HEK293T (cell line): ENCODE data around the gene NSMCE4A.
"Not testable (repeated sequence)": the region's sequence is repeated elsewhere in the genome, so short reads cannot be mapped to it uniquely, and the experiment has no call there.

Experiments used
- CTCF ChIA-PET: fragments of 350-600 bp; formaldehyde crosslinking; extraction: SDS; loops from one replicate; lab custom pipeline; 2021; ENCODE audit warnings: antibody characterized with exemption, inconsistent platforms; lab: Yijun Ruan, JAX
- POLR2A ChIA-PET: fragments of 350-600 bp; formaldehyde crosslinking; extraction: SDS; loops from one replicate; lab custom pipeline; 2020; ENCODE audit warnings: antibody characterized with exemption, inconsistent platforms; lab: Yijun Ruan, JAX
- DNase-seq: peaks from one replicate; pipeline ENCODE4 v3.0.0; 2012; ENCODE audit warnings: mixed read lengths; ENCODE audit errors: extremely low spot score
- ARNT ChIP-seq: fragments of 450-650 bp; IDR thresholded peaks from 2 replicates; pipeline ENCODE4 v1.6.1; 2017; ENCODE audit warnings: mild to moderate bottlenecking
- BHLHE40 ChIP-seq: fragments of 450-650 bp; IDR thresholded peaks from 2 replicates; pipeline ENCODE4 v1.6.1; 2016; ENCODE audit warnings: mild to moderate bottlenecking, moderate library complexity, borderline replicate concordance
- CTBP1 ChIP-seq: fragments of 450-650 bp; IDR thresholded peaks from 2 replicates; pipeline ENCODE4 v1.6.1; 2016; ENCODE audit warnings: borderline replicate concordance
- ELF4 ChIP-seq: fragments of 450-650 bp; IDR thresholded peaks from 2 replicates; pipeline ENCODE4 v1.6.1; 2017; ENCODE audit warnings: antibody characterized with exemption
- FOXA1 ChIP-seq: fragments of 450-650 bp; IDR thresholded peaks from 2 replicates; pipeline ENCODE4 v1.6.1; 2016; ENCODE audit warnings: mild to moderate bottlenecking
- FOXK2 ChIP-seq: fragments of 450-650 bp; IDR thresholded peaks from 2 replicates; pipeline ENCODE4 v1.6.1; 2016; ENCODE audit warnings: mild to moderate bottlenecking
- FOXM1 ChIP-seq: fragments of 450-650 bp; IDR thresholded peaks from 2 replicates; pipeline ENCODE4 v1.6.1; 2017; ENCODE audit warnings: mild to moderate bottlenecking, borderline replicate concordance
- HDGF ChIP-seq: fragments of 450-650 bp; IDR thresholded peaks from 2 replicates; pipeline ENCODE4 v1.6.1; 2017; ENCODE audit warnings: antibody characterized with exemption, borderline replicate concordance
- L3MBTL2 ChIP-seq: fragments of 450-650 bp; conservative IDR thresholded peaks from 2 replicates; pipeline ENCODE4 v1.6.1; 2016; ENCODE audit warnings: mild to moderate bottlenecking
- LEF1 ChIP-seq: fragments of 450-650 bp; IDR thresholded peaks from 2 replicates; pipeline ENCODE4 v1.6.1; 2017; ENCODE audit warnings: mild to moderate bottlenecking, borderline replicate concordance
- NFRKB ChIP-seq: fragments of 450-650 bp; IDR thresholded peaks from 2 replicates; pipeline ENCODE4 v1.6.1; 2016; ENCODE audit warnings: mild to moderate bottlenecking, moderate library complexity
- PKNOX1 ChIP-seq: fragments of 450-650 bp; IDR thresholded peaks from 2 replicates; pipeline ENCODE4 v1.6.1; 2016
- SP1 ChIP-seq: fragments of 450-650 bp; IDR thresholded peaks from 2 replicates; pipeline ENCODE4 v1.6.1; 2017
- SUZ12 ChIP-seq: fragments of 450-650 bp; IDR thresholded peaks from 2 replicates; pipeline ENCODE4 v1.6.1; 2016; ENCODE audit warnings: mild to moderate bottlenecking
- TARDBP ChIP-seq: fragments of 450-650 bp; IDR thresholded peaks from 2 replicates; pipeline ENCODE4 v1.6.1; 2016
- ZNF384 ChIP-seq: fragments of 450-650 bp; IDR thresholded peaks from 2 replicates; pipeline ENCODE4 v1.6.1; 2016

NSMCE4A gene

GRCh38 chr10:121974535-121975294 lies at the start of gene NSMCE4A:
TSS of gene NSMCE4A (minus strand) at chr10:121975217. CDS start at chr10:121975165, 52 bp downstream.
- ChIA-PET CTCF (no interaction called here), POLR2A (interaction anchor here (0.8 to 2.9 kb wide), 8 partner anchors 13 to 140 kb away, joined by 3 to 11 read pairs (median 3); partner anchors contain the start of gene ATE1)
- DNase-seq: peak; percentile 94
- TF ChIP-seq ELF4 (no peak), TARDBP (no peak), L3MBTL2 (0 out of 2 replicates have a peak, but pooled peaks have one; percentile 74), SP1 (no peak), FOXA1 (no peak)

GRCh38 chr10:122023257-122023656 lies 48.2 kb upstream of the NSMCE4A start:
- POLR2A ChIA-PET, DNase-seq: not testable (repeated sequence)
- CTCF ChIA-PET: interaction anchor here (0.7 kb wide), 1 partner anchor 689 kb away, joined by 3 read pairs; no protein-coding TSS in a partner anchor

- CTCF ChIA-PET: no interaction called here
- POLR2A ChIA-PET: interaction anchor here (0.8 kb wide), 1 partner anchor 90 kb away, joined by 3 read pairs; no protein-coding TSS in a partner anchor
- no peak for DNase-seq
- no peak for TF ChIP-seq NFRKB
- TF ChIP-seq ARNT: no peak
- no peak for TF ChIP-seq L3MBTL2
- TF ChIP-seq SP1: no peak
- TF ChIP-seq ZNF384: no peak
- no peak for TF ChIP-seq PKNOX1
- no peak for TF ChIP-seq FOXK2
- no peak for TF ChIP-seq FOXA1
- no peak for TF ChIP-seq SUZ12
- no peak for TF ChIP-seq LEF1
- TF ChIP-seq HDGF: no peak
- no peak for TF ChIP-seq FOXM1
- no peak for TF ChIP-seq ELF4
Measured at GRCh38 chr10:122022276-122022675, 47.3 kb upstream of the NSMCE4A start.

- TF ChIP-seq ZNF384 (no peak), FOXK2 (no peak), SUZ12 (no peak), L3MBTL2 (no peak)
- ChIA-PET CTCF (no interaction called here), POLR2A (interaction anchor here (0.8 kb wide), 1 partner anchor 91 kb away, joined by 3 read pairs; no protein-coding TSS in a partner anchor)
- DNase-seq: no peak
Measured at GRCh38 chr10:122021828-122022227, 46.8 kb upstream of the NSMCE4A start.

- DNase-seq: no peak
- TF ChIP-seq TARDBP (no peak), ZNF384 (no peak), CTBP1 (no peak)
- ChIA-PET POLR2A (interaction anchor here (0.8 kb wide), 1 partner anchor 91 kb away, joined by 3 read pairs; no protein-coding TSS in a partner anchor), CTCF (no interaction called here)
Measured at GRCh38 chr10:122021379-122021778, 46.4 kb upstream of the NSMCE4A start.

GRCh38 chr10:122020226-122020625 lies 45.2 kb upstream of the NSMCE4A start:
- no peak for DNase-seq
- ChIA-PET CTCF (no interaction called here), POLR2A (interaction anchor here (1.4 to 2.4 kb wide), 2 partner anchors 20 to 45 kb away, joined by 4 to 8 read pairs; partner anchors contain the start of gene NSMCE4A)
- TF ChIP-seq BHLHE40: no peak
- TF ChIP-seq LEF1: no peak
- no peak for TF ChIP-seq SUZ12
- TF ChIP-seq NFRKB: no peak
- TF ChIP-seq TARDBP: no peak
- no peak for TF ChIP-seq ARNT
- TF ChIP-seq HDGF: no peak
- TF ChIP-seq L3MBTL2: no peak
- TF ChIP-seq ZNF384: no peak
- TF ChIP-seq SP1: no peak
- no peak for TF ChIP-seq CTBP1
- no peak for TF ChIP-seq ELF4
- no peak for TF ChIP-seq FOXK2
- no peak for TF ChIP-seq FOXM1
- no peak for TF ChIP-seq PKNOX1
- TF ChIP-seq FOXA1: no peak

GRCh38 chr10:122019414-122019975 lies 44.5 kb upstream of the NSMCE4A start:
- no peak for TF ChIP-seq PKNOX1
- no peak for TF ChIP-seq TARDBP
- TF ChIP-seq NFRKB: no peak
- TF ChIP-seq CTBP1: no peak
- TF ChIP-seq ZNF384: no peak
- TF ChIP-seq FOXK2: no peak
- TF ChIP-seq SP1: no peak
- TF ChIP-seq BHLHE40: no peak
- no peak; the same call in 1 of the 2 replicates for TF ChIP-seq L3MBTL2
- no peak for TF ChIP-seq FOXA1
- TF ChIP-seq LEF1: no peak
- TF ChIP-seq ELF4: no peak
- peak; percentile 53 for DNase-seq
- ChIA-PET POLR2A (interaction anchor here (0.7 to 2.4 kb wide), 4 partner anchors 21 to 98 kb away, joined by 3 to 8 read pairs (median 4); partner anchors contain the start of gene NSMCE4A), CTCF (no interaction called here)
